Measurements from ENCODE around the gene SLC27A6. TPM values are rescaled to one million over a fixed set of nuclear protein-coding genes. Genes with fewer than 3 reads are reported as not detected.

Gene SLC27A6
- total and polyA plus RNA-seq, 10 of the 15 experiments (the other 5 are each of a cell fraction or from before 2014, with no cell fraction given), result not detected

GRCh38 chr5:128920345-128921215, 44.7 kb upstream of the SLC27A6 start:
- in situ Hi-C loops (cut with MboI) (no loop called here), intact Hi-C loops (cut with micrococcal nuclease; ENCODE audit: unreplicated experiment) (no loop called here)
- Histone ChIP-seq H3K27ac (ENCODE audit: control insufficient read depth, insufficient read depth) (no peak overlapping the region), H3K9ac (ENCODE audit: control insufficient read depth, insufficient read depth, low read length) (no peak overlapping the region), H3K4me1 (ENCODE audit: control insufficient read depth, insufficient read depth, low read length) (no peaks in the 10 kb centered on the region), H3K4me3 (no peak overlapping the region), H2AFZ (ENCODE audit: control insufficient read depth, low read depth, low read length) (no peak overlapping the region), H3K36me3 (ENCODE audit: control insufficient read depth in 2 of 2, insufficient read depth in 2 of 2, low read length in 1 of 2) (no peaks in the 10 kb centered on the region), H3K79me2 (ENCODE audit: control insufficient read depth, insufficient read depth, low read length) (no peaks in the 10 kb centered on the region), H3K9me3 (replicated peaks; ENCODE audit: control insufficient read depth, insufficient read depth, low read length) (no peaks in the 10 kb centered on the region), H4K20me1 (ENCODE audit: control insufficient read depth, insufficient read depth) (no peaks in the 10 kb centered on the region), H3K27me3 (replicated peaks in 1 of 2; ENCODE audit: control insufficient read depth in 2 of 2, insufficient read depth in 2 of 2, low read length in 1 of 2) (no peaks in the 10 kb centered on the region), H3K4me2 (ENCODE audit: control insufficient read depth, insufficient read depth) (no peak overlapping the region)
- SMC1A ChIA-PET (ENCODE audit: uncharacterized antibody, unreplicated experiment), result no interaction called here
- no peak for FAIRE-seq
- POLR2A ChIA-PET, result no interaction called here
- RAD21 ChIA-PET (ENCODE audit: unreplicated experiment), result no interaction called here
- 25% methylated on average over 2 of the region's 2 CpGs for WGBS (ENCODE audit: insufficient coverage, insufficient replicate concordance, low lambda C conversion rate, missing lambda C conversion rate)
- CTCF ChIA-PET, result no interaction called here
- no TSS peak for BruUV-seq (replicated peaks)
- no peak for DNase-seq (ENCODE audit: low read depth, low spot score)
- no peak for ATAC-seq
- no peak for TF ChIP-seq IRF3 (IDR thresholded peaks at IDR 0.05)
- no peak for TF ChIP-seq FOS (IDR thresholded peaks at IDR 0.05; ENCODE audit: borderline replicate concordance, extremely low read depth, insufficient read length)
- no peak for TF ChIP-seq EP300 (IDR thresholded peaks at IDR 0.05; ENCODE audit: borderline replicate concordance in 1 of 2, control insufficient read depth in 1 of 2, low read depth in 2 of 2, low read length in 2 of 2)
- TF ChIP-seq CUX1 (IDR thresholded peaks at IDR 0.05; ENCODE audit: insufficient replicate concordance, low read depth, low read length), result no peak
- TF ChIP-seq PKNOX1 (IDR thresholded peaks at IDR 0.05), result no peak
- TF ChIP-seq IRF5 (IDR thresholded peaks at IDR 0.05; ENCODE audit: borderline replicate concordance), result no peak
- no peak for TF ChIP-seq SIN3A (IDR thresholded peaks at IDR 0.05; ENCODE audit: low read depth, low read length)
- TF ChIP-seq MXI1 (IDR thresholded peaks at IDR 0.05; ENCODE audit: low read depth, low read length), result no peak
- TF ChIP-seq HSF1 (IDR thresholded peaks at IDR 0.05; ENCODE audit: low read depth, low read length), result no peak
- TF ChIP-seq TARDBP (IDR thresholded peaks at IDR 0.05; ENCODE audit: borderline replicate concordance), result no peak
- TF ChIP-seq MEF2B (IDR thresholded peaks at IDR 0.05; ENCODE audit: partially characterized antibody, poor library complexity, severe bottlenecking), result no peak
- TF ChIP-seq NBN (IDR thresholded peaks at IDR 0.05), result no peak
- no peak for TF ChIP-seq YBX1 (IDR thresholded peaks at IDR 0.05)
